Activated CD8-positive, alpha-beta T cell treated with anti-CD3 and anti-CD28 coated beads for 36 hours (primary cell): ENCODE data around the gene AKNA. TPM values are rescaled to one million over a fixed set of nuclear protein-coding genes. Genes with fewer than 3 reads are reported as not detected.

ENCODE experiments used
- ATAC-seq: fragments of 200-7000 bp; cut with Tn5 transposase; one replicate; pipeline ENCODE4 v1.10.0; 2021; ENCODE audit warnings: mild to moderate bottlenecking, moderate library complexity
- CTCF ChIA-PET: fragments of 350-600 bp; sonication (Branson Sonifier 250); formaldehyde crosslinking; loops from one replicate; lab custom pipeline; 2021; ENCODE audit warnings: antibody characterized with exemption; lab: Charles Lee
- POLR2A ChIA-PET: fragments of 350-600 bp; sonication (Branson Sonifier 250); formaldehyde crosslinking; loops from one replicate; lab custom pipeline; 2021; ENCODE audit warnings: antibody characterized with exemption; lab: Charles Lee
- DNase-seq: peaks from one replicate; pipeline ENCODE4 v3.0.0-alpha.2; 2020
- H3K27ac Mint-ChIP-seq: one replicate; pipeline ENCODE4 v1.8.0; 2021; ENCODE audit warnings: mild to moderate bottlenecking, mixed read lengths
- H3K27me3 Mint-ChIP-seq: one replicate; pipeline ENCODE4 v1.8.0; 2021; ENCODE audit warnings: mixed read lengths
- H3K36me3 Mint-ChIP-seq: one replicate; pipeline ENCODE4 v1.8.0; 2021; ENCODE audit warnings: low read depth, mixed read lengths
- H3K4me1 Mint-ChIP-seq: one replicate; pipeline ENCODE4 v1.8.0; 2021; ENCODE audit warnings: low read depth, mixed read lengths
- H3K4me3 Mint-ChIP-seq: one replicate; pipeline ENCODE4 v1.8.0; 2021; ENCODE audit warnings: mild to moderate bottlenecking, moderate library complexity, mixed read lengths
- H3K9me3 Mint-ChIP-seq: one replicate; pipeline ENCODE4 v1.8.0; 2021; ENCODE audit warnings: mixed read lengths
- CTCF ChIP-seq: fragments of 200-600 bp; IDR thresholded peaks from one replicate; pipeline ENCODE4 v1.8.0; 2022; ENCODE audit warnings: antibody characterized with exemption, mild to moderate bottlenecking
- intact Hi-C: fragments of 100-400 bp; cut with micrococcal nuclease; formaldehyde crosslinking; loops from one replicate; pipeline ENCODE4 v1.10.0; 2022
- total RNA-seq, 2 experiments: library from RNA; stranded (reverse); gene quantifications; one replicate each; pipeline ENCODE4 v1.2.3, GENCODE V29; 2021

AKNA gene
- total RNA-seq, 2 experiments from 2014 or later, result 166 to 167 TPM

- Mint-ChIP-seq H3K36me3 (peaks cover 90% of the 10 kb centered on the region), H3K4me3 (no peak overlapping the region), H3K27me3 (no peaks in the 10 kb centered on the region), H3K9me3 (no peaks in the 10 kb centered on the region), H3K27ac (peak overlapping the region; percentile 83), H3K4me1 (peaks cover 53% of the 10 kb centered on the region)
- ChIA-PET CTCF (interaction anchor here (9.9 kb wide), 1 partner anchor 42 kb away, joined by 98 read pairs; the partner anchor contains the start of gene AKNA), POLR2A (interaction anchor here (1.4 to 18.4 kb wide), 3 partner anchors 13 to 39 kb away, joined by 3 to 277 read pairs (median 8); partner anchors contain the start of gene AKNA)
- TF ChIP-seq CTCF, result no peak
- intact Hi-C loops, result no loop called here
- ATAC-seq, result no peak
- no peak for DNase-seq
Observed at GRCh38 chr9:114345493-114346065, 42.2 kb downstream of the AKNA start.

GRCh38 chr9:114344692-114345091 lies 43.1 kb downstream of the AKNA start:
- DNase-seq, result no peak
- TF ChIP-seq CTCF, result no peak
- ChIA-PET POLR2A (interaction anchor here (1.0 to 18.4 kb wide), 3 partner anchors 12 to 40 kb away, joined by 3 to 277 read pairs (median 6); partner anchors contain the start of gene AKNA), CTCF (interaction anchor here (0.9 to 9.9 kb wide), 2 partner anchors 43 to 61 kb away, joined by 3 to 98 read pairs; partner anchors contain the start of gene AKNA)
- H3K4me3 Mint-ChIP-seq, result no peak overlapping the region
- ATAC-seq, result no peak
- no peaks in the 10 kb centered on the region for H3K9me3 Mint-ChIP-seq
- H3K27me3 Mint-ChIP-seq, result no peaks in the 10 kb centered on the region
- peak overlapping the region; percentile 84 for H3K27ac Mint-ChIP-seq
- peaks cover 49% of the 10 kb centered on the region for H3K4me1 Mint-ChIP-seq
- peaks cover 88% of the 10 kb centered on the region for H3K36me3 Mint-ChIP-seq
- intact Hi-C loops, result no loop called here

GRCh38 chr9:114344188-114344566 lies 43.6 kb downstream of the AKNA start:
- TF ChIP-seq CTCF, result no peak
- DNase-seq (no peak), ATAC-seq (no peak)
- Mint-ChIP-seq H3K9me3 (no peaks in the 10 kb centered on the region), H3K27me3 (no peaks in the 10 kb centered on the region), H3K36me3 (peaks cover 88% of the 10 kb centered on the region), H3K27ac (peak overlapping the region; percentile 84), H3K4me1 (peaks cover 49% of the 10 kb centered on the region), H3K4me3 (no peak overlapping the region)
- POLR2A ChIA-PET, result interaction anchor here (1.0 to 18.4 kb wide), 3 partner anchors 11 to 40 kb away, joined by 3 to 277 read pairs (median 6); partner anchors contain the start of gene AKNA
- CTCF ChIA-PET, result interaction anchor here (0.9 to 9.9 kb wide), 2 partner anchors 43 to 61 kb away, joined by 3 to 98 read pairs; partner anchors contain the start of gene AKNA
- intact Hi-C loops, result no loop called here

- H3K4me3 Mint-ChIP-seq, result no peak overlapping the region
Observed at GRCh38 chr9:114343471-114344187, 44.2 kb downstream of the AKNA start.

More at GRCh38 chr9:114343471-114344187, 44.2 kb downstream of the AKNA start:
- intact Hi-C loops, result no loop called here
- TF ChIP-seq CTCF, result no peak
- CTCF ChIA-PET, result interaction anchor here (9.9 kb wide), 1 partner anchor 44 kb away, joined by 98 read pairs; the partner anchor contains the start of gene AKNA
- no peak for DNase-seq
- ATAC-seq, result no peak
- POLR2A ChIA-PET, result interaction anchor here (1.6 to 18.4 kb wide), 2 partner anchors 18 to 41 kb away, joined by 6 to 277 read pairs; partner anchors contain the start of gene AKNA
- Mint-ChIP-seq H3K27ac (peak overlapping the region; percentile 84), H3K27me3 (no peaks in the 10 kb centered on the region), H3K9me3 (no peaks in the 10 kb centered on the region), H3K4me1 (peaks cover 49% of the 10 kb centered on the region), H3K36me3 (peaks cover 89% of the 10 kb centered on the region)
